ENCODE results near the gene LIMS4. TPM values are rescaled to one million over a fixed set of nuclear protein-coding genes. Genes with fewer than 3 reads are reported as not detected.
"Not testable (repeated sequence)": the region's sequence is repeated elsewhere in the genome, so short reads cannot be mapped to it uniquely, and the experiment has no call there.

LIMS4 gene
- total RNA-seq = 1 to 10 TPM; 3.3 to 3.7 TPM

- DNase-seq; H3K4me1 Mint-ChIP-seq; H3K9me3 Mint-ChIP-seq; CTCF ChIA-PET; H3K27ac Mint-ChIP-seq; H3K36me3 Mint-ChIP-seq (ENCODE audit: low read depth); H3K27me3 Mint-ChIP-seq; H3K4me3 Mint-ChIP-seq; POLR2A ChIA-PET: not testable (repeated sequence)
Observed at GRCh38 chr2:110472171-110473058, at the start of gene LIMS4. TSS of gene LIMS4 (minus strand) at chr2:110472816. CDS start at chr2:110472778, 38 bp downstream.

DNA sequence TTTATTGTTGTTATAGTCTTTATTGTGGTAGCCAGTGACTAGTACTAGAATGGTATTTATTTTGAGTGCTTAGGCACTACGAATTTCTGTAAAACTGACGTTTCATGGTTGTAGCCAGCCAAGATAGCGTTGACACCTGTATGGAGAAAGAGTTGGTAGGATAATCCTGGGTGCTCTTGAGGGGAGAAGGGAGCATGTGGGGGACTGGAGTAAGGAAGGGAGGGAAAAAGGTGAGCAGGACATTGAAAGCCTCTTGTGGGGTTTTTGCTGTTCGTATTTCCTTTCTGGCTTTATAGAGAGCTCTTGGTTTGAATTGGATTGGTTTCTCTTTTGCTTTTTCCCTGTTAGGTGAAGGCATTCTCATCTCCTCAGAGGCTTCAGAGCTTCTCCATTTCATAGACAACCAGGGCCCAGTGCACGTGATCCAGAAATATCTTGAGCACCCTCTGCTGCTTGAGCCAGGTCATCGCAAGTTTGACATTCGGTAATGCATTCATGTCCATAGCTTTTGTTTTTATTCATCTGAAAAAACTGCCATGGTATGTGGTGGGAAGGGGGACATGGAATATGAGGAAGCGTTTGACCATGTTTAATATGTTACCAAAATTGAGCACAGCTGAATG lies 27.2 kb upstream of the LIMS4 start:
- H3K9me3 Mint-ChIP-seq; CTCF ChIA-PET; DNase-seq; H3K4me3 Mint-ChIP-seq; H3K27ac Mint-ChIP-seq; POLR2A ChIA-PET; H3K27me3 Mint-ChIP-seq; H3K4me1 Mint-ChIP-seq; H3K36me3 Mint-ChIP-seq (ENCODE audit: low read depth): not testable (repeated sequence)

DNA sequence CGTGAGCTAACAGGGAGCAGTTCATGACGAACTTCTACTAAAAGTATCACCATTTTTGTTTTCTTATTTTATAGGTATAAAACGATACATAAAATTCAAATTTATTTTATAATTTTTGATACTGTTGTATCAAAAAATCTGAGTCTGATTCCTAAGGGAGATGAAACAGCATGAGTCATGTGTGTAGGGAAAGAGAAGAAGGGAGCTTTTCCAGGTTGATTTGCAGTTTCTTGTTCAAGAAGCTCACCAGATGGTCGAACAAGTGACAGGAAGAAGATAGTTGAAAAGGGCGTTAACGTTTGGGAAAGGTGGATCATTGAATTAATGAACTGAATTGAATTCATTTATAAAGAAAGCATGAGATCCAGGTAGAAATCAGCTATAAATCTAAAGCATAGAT lies 23.4 kb upstream of the LIMS4 start:
- H3K27me3 Mint-ChIP-seq; H3K9me3 Mint-ChIP-seq; POLR2A ChIA-PET; H3K36me3 Mint-ChIP-seq (ENCODE audit: low read depth); H3K4me1 Mint-ChIP-seq; DNase-seq; H3K27ac Mint-ChIP-seq; CTCF ChIA-PET; H3K4me3 Mint-ChIP-seq: not testable (repeated sequence)

DNA sequence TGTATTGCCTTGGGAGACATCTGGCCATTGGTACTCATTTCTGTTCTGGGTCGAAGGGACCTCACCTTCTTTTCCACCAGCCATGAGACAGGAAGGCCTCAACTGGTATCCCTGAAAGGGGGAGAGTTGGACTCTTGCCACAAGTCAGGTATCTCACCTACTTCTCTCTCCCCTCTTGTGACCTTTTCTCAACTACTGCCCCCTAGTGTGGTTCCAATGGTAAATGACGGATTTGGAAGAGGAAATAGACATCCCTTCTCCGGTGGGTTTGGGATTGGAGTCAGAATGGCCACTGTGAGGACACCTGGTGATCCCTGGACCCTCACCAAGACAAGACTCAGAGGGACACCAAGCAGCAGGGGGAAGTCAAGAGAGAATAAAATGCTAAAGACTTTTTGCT lies 21.9 kb upstream of the LIMS4 start:
- H3K36me3 Mint-ChIP-seq (ENCODE audit: low read depth); CTCF ChIA-PET; DNase-seq; H3K9me3 Mint-ChIP-seq; H3K27me3 Mint-ChIP-seq; H3K27ac Mint-ChIP-seq; H3K4me1 Mint-ChIP-seq; POLR2A ChIA-PET; H3K4me3 Mint-ChIP-seq: not testable (repeated sequence)

DNA sequence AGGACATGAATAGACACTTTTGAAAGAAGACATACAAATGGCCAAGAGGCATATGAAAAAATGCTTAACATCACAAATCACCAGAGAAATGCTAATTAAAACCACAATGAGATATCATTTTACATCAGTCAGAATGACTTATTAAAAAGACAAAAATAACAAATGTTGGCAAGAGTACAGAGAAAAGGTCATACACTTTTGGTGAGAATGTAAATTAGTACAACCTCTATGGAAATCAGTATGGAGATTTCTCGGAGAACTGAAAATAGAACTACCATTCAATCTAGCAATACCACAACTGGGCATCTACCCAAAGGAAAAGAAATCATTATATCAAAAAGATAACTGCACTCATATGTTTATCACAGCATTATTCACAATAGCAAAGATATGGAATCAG lies 16.4 kb upstream of the LIMS4 start:
- H3K27ac Mint-ChIP-seq; H3K9me3 Mint-ChIP-seq; CTCF ChIA-PET; POLR2A ChIA-PET; H3K4me1 Mint-ChIP-seq; H3K36me3 Mint-ChIP-seq (ENCODE audit: low read depth); DNase-seq; H3K4me3 Mint-ChIP-seq; H3K27me3 Mint-ChIP-seq: not testable (repeated sequence)

DNA sequence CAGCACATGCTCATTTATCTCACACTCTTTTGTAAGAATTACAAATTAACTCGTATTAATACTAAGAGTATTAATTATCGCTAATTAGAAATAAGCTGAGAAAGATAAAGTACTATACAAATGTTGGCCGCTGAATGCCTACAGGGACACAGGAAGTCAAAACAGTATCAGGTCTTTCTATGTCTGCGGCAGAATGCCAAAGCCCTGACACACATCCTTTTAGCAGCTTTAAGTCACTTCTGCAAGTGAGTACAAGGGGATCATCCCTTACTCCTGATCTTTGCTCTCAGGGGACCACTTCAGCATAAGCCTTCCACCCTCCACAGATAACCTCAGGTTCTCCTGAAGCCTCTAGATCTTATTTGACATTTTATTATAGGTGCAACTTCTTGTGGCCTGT lies 10.1 kb upstream of the LIMS4 start:
- H3K27ac Mint-ChIP-seq; H3K4me1 Mint-ChIP-seq; H3K36me3 Mint-ChIP-seq (ENCODE audit: low read depth); POLR2A ChIA-PET; H3K27me3 Mint-ChIP-seq; DNase-seq; CTCF ChIA-PET; H3K4me3 Mint-ChIP-seq; H3K9me3 Mint-ChIP-seq: not testable (repeated sequence)

DNA sequence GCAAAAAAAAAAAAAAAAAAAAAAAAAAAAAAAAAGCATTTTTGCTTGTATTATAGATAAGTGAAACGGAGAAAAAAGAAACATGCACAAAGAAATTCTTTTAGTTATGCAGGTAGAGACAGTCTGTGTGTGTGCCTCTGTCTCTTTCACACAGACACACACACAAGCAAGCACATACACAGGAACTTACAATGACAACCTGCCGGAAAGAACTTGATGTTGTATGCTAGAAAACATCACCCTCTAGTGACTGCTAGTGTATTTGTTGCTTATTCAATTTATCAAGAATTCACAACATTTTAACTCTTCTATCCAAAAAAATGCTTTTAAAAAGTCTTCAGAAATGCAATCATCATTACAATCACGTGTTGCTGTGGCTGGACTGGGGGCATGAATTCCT lies 8.6 kb upstream of the LIMS4 start:
- H3K27ac Mint-ChIP-seq; CTCF ChIA-PET; H3K36me3 Mint-ChIP-seq (ENCODE audit: low read depth); H3K4me3 Mint-ChIP-seq; POLR2A ChIA-PET; H3K27me3 Mint-ChIP-seq; DNase-seq; H3K4me1 Mint-ChIP-seq; H3K9me3 Mint-ChIP-seq: not testable (repeated sequence)

DNA sequence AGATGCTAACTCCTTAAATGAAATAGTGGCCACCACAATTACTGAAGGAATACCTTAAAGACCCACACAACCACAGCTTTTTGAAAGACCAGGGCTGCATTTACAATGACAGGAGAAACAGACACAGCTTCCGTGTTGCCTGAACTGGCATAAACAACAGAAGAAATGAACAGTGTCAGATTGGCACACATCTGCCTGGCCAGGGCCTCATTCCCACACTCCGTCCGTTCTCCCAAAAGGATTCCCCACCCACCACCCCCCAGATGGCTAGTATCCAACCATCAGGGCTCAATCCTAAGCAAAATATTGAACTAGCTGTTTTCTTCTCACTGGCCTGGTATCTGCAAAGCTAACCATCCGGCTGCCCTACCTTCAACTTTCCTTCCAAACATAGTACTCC lies 7.5 kb upstream of the LIMS4 start:
- H3K27me3 Mint-ChIP-seq; H3K4me3 Mint-ChIP-seq; DNase-seq; CTCF ChIA-PET; H3K4me1 Mint-ChIP-seq; H3K27ac Mint-ChIP-seq; H3K36me3 Mint-ChIP-seq (ENCODE audit: low read depth); H3K9me3 Mint-ChIP-seq; POLR2A ChIA-PET: not testable (repeated sequence)

- H3K4me3 Mint-ChIP-seq; H3K4me1 Mint-ChIP-seq; CTCF ChIA-PET; H3K36me3 Mint-ChIP-seq (ENCODE audit: low read depth); DNase-seq; POLR2A ChIA-PET; H3K9me3 Mint-ChIP-seq; H3K27me3 Mint-ChIP-seq; H3K27ac Mint-ChIP-seq: not testable (repeated sequence)
Observed at GRCh38 chr2:110477370-110477769, 4.8 kb upstream of the LIMS4 start.

GRCh38 chr2:110476952-110477351 lies 4.3 kb upstream of the LIMS4 start:
- DNase-seq; CTCF ChIA-PET; H3K9me3 Mint-ChIP-seq; H3K36me3 Mint-ChIP-seq (ENCODE audit: low read depth); H3K4me3 Mint-ChIP-seq; POLR2A ChIA-PET; H3K27me3 Mint-ChIP-seq; H3K27ac Mint-ChIP-seq; H3K4me1 Mint-ChIP-seq: not testable (repeated sequence)

- DNase-seq; H3K36me3 Mint-ChIP-seq (ENCODE audit: low read depth); H3K4me1 Mint-ChIP-seq; H3K9me3 Mint-ChIP-seq; H3K27ac Mint-ChIP-seq; CTCF ChIA-PET; POLR2A ChIA-PET; H3K27me3 Mint-ChIP-seq; H3K4me3 Mint-ChIP-seq: not testable (repeated sequence)
Observed at GRCh38 chr2:110475627-110476359, 3.2 kb upstream of the LIMS4 start.

DNA sequence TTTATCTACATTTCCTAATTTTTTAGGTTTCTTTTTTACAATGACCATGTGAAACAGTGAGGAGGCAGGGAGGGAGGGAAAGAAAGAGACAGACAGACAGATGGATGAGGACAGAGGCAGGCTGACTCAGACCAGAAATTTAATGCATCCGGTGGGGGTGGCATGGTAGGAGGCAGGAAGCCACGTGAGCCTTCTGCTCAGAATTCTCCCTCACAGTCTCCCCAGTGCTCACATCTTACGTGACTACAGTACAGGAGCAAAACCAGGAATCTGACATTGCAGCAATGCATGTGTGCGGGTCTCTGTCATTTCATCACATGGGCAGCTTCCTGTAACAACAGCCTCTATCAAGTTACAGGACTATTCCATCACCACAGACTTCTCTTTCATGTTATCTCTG lies 2.3 kb upstream of the LIMS4 start:
- H3K27ac Mint-ChIP-seq, POLR2A ChIA-PET: not testable (repeated sequence)

GRCh38 chr2:110473059-110473358 lies 393 bp upstream of the LIMS4 start:
- H3K27ac Mint-ChIP-seq; H3K9me3 Mint-ChIP-seq; H3K36me3 Mint-ChIP-seq (ENCODE audit: low read depth); H3K4me3 Mint-ChIP-seq; POLR2A ChIA-PET; DNase-seq; H3K27me3 Mint-ChIP-seq; CTCF ChIA-PET; H3K4me1 Mint-ChIP-seq: not testable (repeated sequence)

More for the DNA sequence above, 2.3 kb upstream of the LIMS4 start:
- H3K27me3 Mint-ChIP-seq; H3K9me3 Mint-ChIP-seq; CTCF ChIA-PET; H3K36me3 Mint-ChIP-seq (ENCODE audit: low read depth); DNase-seq; H3K4me1 Mint-ChIP-seq; H3K4me3 Mint-ChIP-seq: not testable (repeated sequence)

DNA sequence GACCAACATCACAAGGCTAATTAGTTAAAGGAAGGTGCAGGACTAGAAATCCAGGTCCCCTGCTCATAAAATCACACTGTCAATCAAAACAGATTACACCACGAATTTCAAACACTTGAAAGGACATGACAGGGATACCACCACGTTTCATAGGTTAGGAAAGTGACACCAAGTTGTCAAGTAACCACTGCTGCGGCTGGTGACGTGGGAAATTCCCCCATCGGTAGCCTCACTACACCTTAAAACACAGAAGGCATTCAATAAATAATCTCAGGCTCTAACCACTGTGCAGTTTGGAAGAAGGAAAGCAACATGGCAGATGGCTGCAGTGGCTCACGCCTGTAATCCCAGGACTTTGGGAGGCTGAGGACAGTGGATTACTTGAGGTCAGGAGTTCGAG lies 3.7 kb downstream of the LIMS4 start:
- POLR2A ChIA-PET; H3K27me3 Mint-ChIP-seq; H3K9me3 Mint-ChIP-seq; H3K27ac Mint-ChIP-seq; DNase-seq; H3K36me3 Mint-ChIP-seq (ENCODE audit: low read depth); H3K4me1 Mint-ChIP-seq; H3K4me3 Mint-ChIP-seq; CTCF ChIA-PET: not testable (repeated sequence)
